Skeletal muscle satellite cell (primary cell): Measurements from ENCODE around the gene SGIP1. TPM values are rescaled to one million over a fixed set of nuclear protein-coding genes. Genes with fewer than 3 reads are reported as not detected.

Experiments
- H3K27me3 ChIP-seq: 2 replicates; pipeline ENCODE4 v1.7.0; 2013; ENCODE audit warnings: low read length; ENCODE audit not compliant: control insufficient read depth, insufficient read depth
- H3K36me3 ChIP-seq: 2 replicates; pipeline ENCODE4 v1.7.0; 2013; ENCODE audit warnings: mild to moderate bottlenecking, control low read depth, low read length; ENCODE audit not compliant: insufficient read depth
- H3K4me1 ChIP-seq: 2 replicates; pipeline ENCODE4 v1.7.0; 2013; ENCODE audit warnings: low read length; ENCODE audit not compliant: control insufficient read depth, insufficient read depth
- H3K4me2 ChIP-seq: 2 replicates; pipeline ENCODE4 v1.7.0; 2013; ENCODE audit warnings: mild to moderate bottlenecking, low read length
- H3K4me3 ChIP-seq: 2 replicates; pipeline ENCODE4 v1.7.0; 2013; ENCODE audit warnings: low read length
- H3K9ac ChIP-seq: 2 replicates; pipeline ENCODE4 v1.7.0; 2013; ENCODE audit warnings: mild to moderate bottlenecking, low read depth, low read length, moderate library complexity
- H3K9me3 ChIP-seq: replicated peaks from 2 replicates; pipeline ENCODE4 v1.7.0; 2013; ENCODE audit warnings: mild to moderate bottlenecking, control low read depth, low read length
- total RNA-seq: library from RNA; depleted of rRNA; stranded (reverse); fragments of >200 nt; gene quantifications from 2 replicates; pipeline ENCODE4 v1.2.3, GENCODE V29; 2012; rRNA removed

SGIP1 gene, protein sequence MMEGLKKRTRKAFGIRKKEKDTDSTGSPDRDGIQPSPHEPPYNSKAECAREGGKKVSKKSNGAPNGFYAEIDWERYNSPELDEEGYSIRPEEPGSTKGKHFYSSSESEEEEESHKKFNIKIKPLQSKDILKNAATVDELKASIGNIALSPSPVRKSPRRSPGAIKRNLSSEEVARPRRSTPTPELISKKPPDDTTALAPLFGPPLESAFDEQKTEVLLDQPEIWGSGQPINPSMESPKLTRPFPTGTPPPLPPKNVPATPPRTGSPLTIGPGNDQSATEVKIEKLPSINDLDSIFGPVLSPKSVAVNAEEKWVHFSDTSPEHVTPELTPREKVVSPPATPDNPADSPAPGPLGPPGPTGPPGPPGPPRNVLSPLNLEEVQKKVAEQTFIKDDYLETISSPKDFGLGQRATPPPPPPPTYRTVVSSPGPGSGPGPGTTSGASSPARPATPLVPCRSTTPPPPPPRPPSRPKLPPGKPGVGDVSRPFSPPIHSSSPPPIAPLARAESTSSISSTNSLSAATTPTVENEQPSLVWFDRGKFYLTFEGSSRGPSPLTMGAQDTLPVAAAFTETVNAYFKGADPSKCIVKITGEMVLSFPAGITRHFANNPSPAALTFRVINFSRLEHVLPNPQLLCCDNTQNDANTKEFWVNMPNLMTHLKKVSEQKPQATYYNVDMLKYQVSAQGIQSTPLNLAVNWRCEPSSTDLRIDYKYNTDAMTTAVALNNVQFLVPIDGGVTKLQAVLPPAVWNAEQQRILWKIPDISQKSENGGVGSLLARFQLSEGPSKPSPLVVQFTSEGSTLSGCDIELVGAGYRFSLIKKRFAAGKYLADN
- 5.9 and 19.3 TPM in 2 replicates for total RNA-seq

DNA sequence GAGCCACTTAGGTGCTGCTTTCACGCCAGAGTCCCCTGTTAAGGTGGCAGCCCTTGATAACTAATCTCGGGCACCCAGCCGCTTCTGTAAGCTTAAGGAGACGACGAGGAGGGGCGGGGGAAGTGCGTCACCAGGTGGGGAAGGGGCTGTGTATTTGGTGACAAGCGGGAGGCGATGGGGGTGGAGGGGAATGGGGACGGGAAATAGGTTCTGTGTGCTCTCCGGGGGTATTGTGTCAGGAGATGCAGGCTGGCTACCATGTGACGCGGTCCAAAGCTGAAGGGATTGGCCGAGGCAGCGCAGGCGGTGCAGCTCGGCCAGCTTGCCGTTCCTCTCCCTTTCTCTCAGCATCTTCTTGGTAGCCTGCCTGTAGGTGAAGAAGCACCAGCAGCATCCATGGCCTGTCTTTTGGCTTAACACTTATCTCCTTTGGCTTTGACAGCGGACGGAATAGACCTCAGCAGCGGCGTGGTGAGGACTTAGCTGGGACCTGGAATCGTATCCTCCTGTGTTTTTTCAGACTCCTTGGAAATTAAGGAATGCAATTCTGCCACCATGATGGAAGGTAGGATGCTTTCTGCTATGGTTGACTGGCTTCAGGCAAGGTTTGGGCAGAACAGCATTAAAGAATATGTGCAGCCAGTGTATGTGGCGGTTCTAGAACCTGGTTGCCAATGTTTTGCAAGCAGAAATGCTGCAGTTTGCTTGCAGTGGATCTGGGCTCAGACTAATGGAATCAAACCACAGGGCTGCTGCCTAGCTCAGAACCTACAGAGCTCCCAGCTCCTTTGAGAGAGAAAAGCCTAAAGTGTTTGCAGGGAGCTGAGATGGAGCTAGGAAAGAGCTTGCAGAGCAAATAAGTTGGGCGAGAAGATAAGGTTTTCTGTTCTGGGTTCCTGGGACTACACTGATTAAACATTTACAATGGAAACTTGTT lies at the start of gene SGIP1:
Gene SGIP1 (plus strand): TSS at position 350 of the 937 bp plus-strand sequence. CDS start 206 bp downstream, at position 556.
- Histone ChIP-seq H3K4me3 (peak within 1 kb of the TSS; percentile 75), H3K4me2 (peak within 1 kb of the TSS; percentile 88), H3K9ac (peak within 1 kb of the TSS; percentile 86), H3K36me3 (peaks cover 7% of the 10 kb centered on the region), H3K27me3 (no peaks in the 10 kb centered on the region), H3K9me3 (no peaks in the 10 kb centered on the region), H3K4me1 (peaks cover 12% of the 10 kb centered on the region)

DNA sequence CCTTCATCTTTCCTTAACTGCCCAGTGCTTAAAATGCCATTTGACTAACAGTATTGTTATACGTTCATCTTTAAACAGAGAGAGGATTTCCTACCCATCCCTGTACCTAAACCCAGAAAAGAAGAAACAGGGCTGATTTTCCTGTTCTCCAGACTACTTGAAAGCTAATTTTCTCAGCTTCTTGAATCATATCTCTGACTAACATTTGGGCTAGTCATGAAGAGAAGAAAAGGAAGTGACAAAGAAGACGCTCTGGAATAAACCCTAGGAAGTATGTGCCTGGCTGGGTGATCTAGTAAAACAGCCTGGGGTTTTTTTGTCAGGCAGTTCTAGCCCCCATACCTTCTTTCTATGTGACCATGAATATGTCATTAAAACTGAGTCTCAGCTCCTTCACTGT lies 44.8 kb upstream of the SGIP1 start:
- Histone ChIP-seq H3K9ac (peak overlapping the region; percentile 58), H3K4me3 (no peak overlapping the region)

DNA sequence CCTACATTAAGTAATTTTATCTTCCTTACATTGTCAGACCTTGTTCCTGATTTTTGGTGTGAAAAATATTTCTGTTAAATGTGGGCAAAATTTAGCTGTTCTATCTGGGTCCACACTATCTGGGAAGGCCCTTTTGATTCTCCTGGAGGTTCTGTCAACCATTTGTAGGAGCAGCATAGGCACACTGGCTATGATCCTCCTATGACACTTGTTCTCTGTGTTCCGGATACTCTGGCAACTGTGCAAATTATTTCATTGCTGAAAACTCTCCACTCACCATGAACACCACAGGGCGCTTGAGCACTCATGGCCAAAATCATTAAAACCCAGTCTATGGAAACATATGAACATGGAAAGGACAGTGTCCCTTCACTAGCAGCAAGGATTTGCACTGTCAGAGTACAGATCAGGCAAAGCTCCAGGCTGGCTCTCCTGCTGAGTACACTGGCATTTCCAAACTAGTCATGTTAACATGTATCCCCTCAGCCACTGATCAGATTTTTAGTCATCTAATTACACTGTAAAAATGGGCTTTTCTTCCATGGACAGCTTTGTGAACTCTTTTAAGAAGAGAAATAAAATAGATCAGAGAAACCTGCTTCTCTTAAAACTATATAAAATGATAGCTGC lies 43.9 kb upstream of the SGIP1 start:
- Histone ChIP-seq H3K9me3 (no peaks in the 10 kb centered on the region), H3K4me1 (peaks cover 59% of the 10 kb centered on the region), H3K4me2 (no peak overlapping the region), H3K27me3 (no peaks in the 10 kb centered on the region), H3K36me3 (no peaks in the 10 kb centered on the region), H3K4me3 (no peak overlapping the region), H3K9ac (peak overlapping the region; percentile 58)

More for the DNA sequence above, 44.8 kb upstream of the SGIP1 start:
- H3K27me3 ChIP-seq = no peaks in the 10 kb centered on the region
- no peaks in the 10 kb centered on the region for H3K36me3 ChIP-seq
- H3K4me1 ChIP-seq = peaks cover 59% of the 10 kb centered on the region
- H3K9me3 ChIP-seq = no peaks in the 10 kb centered on the region
- H3K4me2 ChIP-seq = no peak overlapping the region

GRCh38 chr1:66490816-66491215 lies 43.1 kb upstream of the SGIP1 start:
- Histone ChIP-seq H3K4me2 (no peak overlapping the region), H3K27me3 (no peaks in the 10 kb centered on the region), H3K36me3 (no peaks in the 10 kb centered on the region), H3K9ac (peak overlapping the region; percentile 58), H3K4me1 (peaks cover 59% of the 10 kb centered on the region), H3K4me3 (no peak overlapping the region), H3K9me3 (no peaks in the 10 kb centered on the region)

- H3K36me3 ChIP-seq = no peaks in the 10 kb centered on the region
- no peaks in the 10 kb centered on the region for H3K27me3 ChIP-seq
- no peak overlapping the region for H3K4me3 ChIP-seq
- no peak overlapping the region for H3K4me2 ChIP-seq
- H3K4me1 ChIP-seq = peaks cover 59% of the 10 kb centered on the region
- H3K9ac ChIP-seq = peak overlapping the region; percentile 49
- no peaks in the 10 kb centered on the region for H3K9me3 ChIP-seq
These were observed 41.5 kb upstream of the SGIP1 start for GRCh38 chr1:66492424-66492823.

DNA sequence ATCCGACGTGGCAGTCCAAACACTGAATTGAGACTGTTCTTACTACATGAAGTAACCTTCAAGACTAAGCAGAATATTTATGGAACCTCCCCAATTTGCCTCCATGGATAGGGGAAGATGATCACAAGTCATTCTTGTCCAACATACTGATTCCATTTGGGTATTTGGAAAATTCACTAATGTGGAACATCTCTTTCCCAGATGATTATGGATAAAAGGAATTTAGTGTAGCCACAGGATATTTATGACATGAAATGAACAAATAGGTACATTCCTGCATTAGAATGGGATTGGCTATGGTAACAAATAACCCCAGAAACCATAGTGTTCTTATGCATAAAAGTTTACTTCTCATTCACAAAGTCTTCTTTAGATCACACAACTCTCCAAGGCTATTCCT lies 40.2 kb upstream of the SGIP1 start:
- Histone ChIP-seq H3K27me3 (no peaks in the 10 kb centered on the region), H3K4me2 (no peak overlapping the region), H3K9ac (no peak overlapping the region), H3K9me3 (no peaks in the 10 kb centered on the region), H3K4me1 (peaks cover 51% of the 10 kb centered on the region), H3K36me3 (no peaks in the 10 kb centered on the region), H3K4me3 (no peak overlapping the region)

GRCh38 chr1:66494482-66494881 lies 39.5 kb upstream of the SGIP1 start:
- Histone ChIP-seq H3K4me3 (no peak overlapping the region), H3K4me2 (no peak overlapping the region), H3K9me3 (no peaks in the 10 kb centered on the region), H3K27me3 (no peaks in the 10 kb centered on the region), H3K9ac (no peak overlapping the region), H3K4me1 (peaks cover 43% of the 10 kb centered on the region), H3K36me3 (no peaks in the 10 kb centered on the region)

GRCh38 chr1:66495495-66495894 lies 38.5 kb upstream of the SGIP1 start:
- Histone ChIP-seq H3K9ac (no peak overlapping the region), H3K36me3 (no peaks in the 10 kb centered on the region), H3K9me3 (no peaks in the 10 kb centered on the region), H3K4me1 (peaks cover 33% of the 10 kb centered on the region), H3K4me3 (no peak overlapping the region), H3K4me2 (no peak overlapping the region), H3K27me3 (no peaks in the 10 kb centered on the region)

DNA sequence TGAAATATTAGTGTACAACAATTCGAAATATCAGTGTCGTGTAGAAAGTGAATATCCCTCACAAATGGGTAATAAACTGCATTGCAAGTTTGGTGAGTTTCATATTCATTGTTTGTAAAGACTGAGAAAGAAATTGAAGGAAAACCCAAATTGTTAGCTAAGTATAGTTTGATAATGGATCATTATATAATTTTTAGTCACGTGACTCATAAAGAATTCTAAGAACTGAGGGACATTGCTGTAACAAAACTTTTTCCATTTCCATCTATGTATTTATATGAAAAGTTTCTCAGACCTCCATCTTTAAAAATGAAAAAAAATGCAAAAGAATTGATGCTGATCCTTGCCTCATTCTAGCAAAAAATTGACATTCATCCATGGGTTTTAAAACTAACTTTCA lies 36.0 kb upstream of the SGIP1 start:
- no peaks in the 10 kb centered on the region for H3K36me3 ChIP-seq
- H3K27me3 ChIP-seq = no peaks in the 10 kb centered on the region
- no peak overlapping the region for H3K4me2 ChIP-seq
- no peaks in the 10 kb centered on the region for H3K9me3 ChIP-seq
- no peak overlapping the region for H3K4me3 ChIP-seq
- H3K4me1 ChIP-seq = peaks cover 12% of the 10 kb centered on the region
- no peak overlapping the region for H3K9ac ChIP-seq

GRCh38 chr1:66500301-66500700 lies 33.7 kb upstream of the SGIP1 start:
- no peak overlapping the region for H3K9ac ChIP-seq
- H3K36me3 ChIP-seq = no peaks in the 10 kb centered on the region

More at GRCh38 chr1:66500301-66500700, 33.7 kb upstream of the SGIP1 start:
- Histone ChIP-seq H3K9me3 (no peaks in the 10 kb centered on the region), H3K4me2 (no peak overlapping the region), H3K27me3 (no peaks in the 10 kb centered on the region), H3K4me3 (no peak overlapping the region), H3K4me1 (no peaks in the 10 kb centered on the region)
